RWPE1 (cell line): ENCODE measurements around the gene LACTB.
A peak's percentile ranks its signal among the peaks of the same experiment; 100 is the strongest.

Experiments
- CTCF ChIA-PET: fragments of 350-600 bp; sonication (Branson Sonifier 250); formaldehyde crosslinking; extraction: SDS; loops from one replicate; lab custom pipeline; 2021; lab: Yijun Ruan, JAX
- POLR2A ChIA-PET: fragments of 400-600 bp; formaldehyde crosslinking; extraction: SDS; loops from one replicate; lab custom pipeline; 2020; ENCODE audit warnings: antibody characterized with exemption; ENCODE audit not compliant: low non-redundant PET; lab: Yijun Ruan, JAX
- DNase-seq: peaks from one replicate; pipeline ENCODE4 v3.0.0; 2012; ENCODE audit warnings: low spot score
- H3K27ac ChIP-seq: fragments of 450-650 bp; 2 replicates; pipeline ENCODE4 v1.5.1; 2017
- TF ChIP-seq, protein P1 (sequence below): fragments of 450-650 bp; conservative IDR thresholded peaks from 2 replicates; pipeline ENCODE4 v1.5.1; 2017; ENCODE audit warnings: low read depth, mild to moderate bottlenecking

LACTB gene

DNA sequence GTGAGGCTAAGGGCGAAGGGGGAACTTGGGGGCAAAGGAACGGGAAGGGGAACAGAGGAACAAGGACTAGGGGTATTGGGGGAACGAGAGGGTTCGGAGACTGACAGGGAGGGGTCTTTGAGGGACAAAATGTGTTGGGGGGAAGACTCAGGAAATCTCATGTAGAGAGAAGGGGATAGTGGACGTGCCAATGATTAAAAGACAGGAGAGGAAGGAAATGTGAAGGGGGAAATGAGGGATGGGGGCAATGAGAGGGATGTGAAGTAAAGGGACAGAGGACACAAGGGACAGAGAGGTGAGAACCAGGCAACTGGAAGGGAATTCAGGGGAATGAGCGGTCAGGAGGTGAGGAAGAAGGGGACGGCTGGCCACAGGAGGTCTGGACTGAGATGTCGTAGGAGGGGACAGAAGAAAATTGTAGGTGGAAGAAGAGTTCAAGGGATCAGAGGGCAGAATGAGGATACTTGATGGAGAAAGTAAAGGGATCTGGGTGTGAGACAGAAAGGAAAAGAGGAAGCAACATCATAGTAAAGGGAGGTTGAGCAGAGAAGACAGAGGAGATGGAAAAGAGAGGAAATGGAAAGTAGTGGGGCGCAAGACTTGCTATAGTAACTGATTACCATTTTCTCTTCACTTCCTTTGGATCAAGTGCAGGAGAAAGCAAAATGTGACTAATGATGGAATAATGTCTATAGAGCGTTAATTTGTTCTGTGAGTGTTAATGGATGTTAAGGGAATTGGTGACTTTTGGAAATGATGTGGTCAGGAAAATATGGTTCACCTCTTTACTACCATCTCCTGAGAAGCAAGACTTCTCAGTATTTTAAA is 68.5 kb downstream of the LACTB start:
- H3K27ac ChIP-seq: peak overlapping the region; percentile 69
- POLR2A ChIA-PET: no interaction called here

DNA sequence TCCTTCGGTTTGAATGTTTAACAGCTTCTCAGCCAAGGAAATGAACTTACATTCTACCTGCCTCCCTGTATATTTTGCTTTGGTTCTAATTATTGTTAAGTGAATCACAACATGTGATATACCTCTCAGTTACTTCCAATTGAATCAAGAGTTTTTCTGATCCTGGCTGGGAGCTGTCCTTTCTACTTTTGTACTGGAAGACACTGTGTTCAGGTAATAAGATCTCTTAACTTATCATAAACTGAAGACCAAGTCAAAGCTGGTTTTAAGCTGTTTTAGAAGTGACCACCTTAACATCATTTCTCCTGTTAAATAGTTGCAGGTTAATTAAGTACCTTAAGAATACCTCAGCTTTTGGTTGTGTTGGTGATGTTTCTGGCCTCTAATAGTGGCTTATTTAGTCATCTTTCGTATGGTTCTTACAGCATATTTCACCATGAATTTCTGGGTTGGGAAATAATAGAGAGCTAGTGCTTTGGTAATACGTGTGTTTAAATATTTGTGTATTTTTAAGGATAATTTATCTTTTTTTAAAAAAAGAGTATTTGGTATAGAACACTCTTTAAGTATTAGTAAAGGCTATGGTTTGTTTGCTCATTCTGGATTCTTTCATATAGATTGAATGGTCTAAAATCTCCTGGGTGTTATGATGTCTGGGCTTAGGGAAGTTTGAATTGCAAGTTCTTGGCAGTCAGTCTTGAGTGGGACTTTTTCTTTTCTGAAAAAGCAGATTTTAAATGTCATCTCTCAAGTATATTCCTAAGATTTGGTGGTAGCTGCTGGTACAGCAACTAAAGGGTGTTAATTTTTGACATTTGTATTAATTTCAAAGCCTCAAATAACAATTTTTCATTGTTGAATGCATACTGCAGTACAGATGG is 69.3 kb downstream of the LACTB start:
- TF ChIP-seq, protein P1, sequence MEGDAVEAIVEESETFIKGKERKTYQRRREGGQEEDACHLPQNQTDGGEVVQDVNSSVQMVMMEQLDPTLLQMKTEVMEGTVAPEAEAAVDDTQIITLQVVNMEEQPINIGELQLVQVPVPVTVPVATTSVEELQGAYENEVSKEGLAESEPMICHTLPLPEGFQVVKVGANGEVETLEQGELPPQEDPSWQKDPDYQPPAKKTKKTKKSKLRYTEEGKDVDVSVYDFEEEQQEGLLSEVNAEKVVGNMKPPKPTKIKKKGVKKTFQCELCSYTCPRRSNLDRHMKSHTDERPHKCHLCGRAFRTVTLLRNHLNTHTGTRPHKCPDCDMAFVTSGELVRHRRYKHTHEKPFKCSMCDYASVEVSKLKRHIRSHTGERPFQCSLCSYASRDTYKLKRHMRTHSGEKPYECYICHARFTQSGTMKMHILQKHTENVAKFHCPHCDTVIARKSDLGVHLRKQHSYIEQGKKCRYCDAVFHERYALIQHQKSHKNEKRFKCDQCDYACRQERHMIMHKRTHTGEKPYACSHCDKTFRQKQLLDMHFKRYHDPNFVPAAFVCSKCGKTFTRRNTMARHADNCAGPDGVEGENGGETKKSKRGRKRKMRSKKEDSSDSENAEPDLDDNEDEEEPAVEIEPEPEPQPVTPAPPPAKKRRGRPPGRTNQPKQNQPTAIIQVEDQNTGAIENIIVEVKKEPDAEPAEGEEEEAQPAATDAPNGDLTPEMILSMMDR: no peak
- no peak for DNase-seq
- CTCF ChIA-PET: interaction anchor here (0.9 to 1.0 kb wide), 2 partner anchors 17 to 33 kb away, joined by 3 to 6 read pairs; partner anchors contain the start of gene RPS27L
- H3K27ac ChIP-seq: no peak overlapping the region
- POLR2A ChIA-PET: no interaction called here

More for the DNA sequence above, 68.5 kb downstream of the LACTB start:
- TF ChIP-seq, protein P1: no peak
- DNase-seq: no peak
- CTCF ChIA-PET: no interaction called here
